K562 (cell line): ENCODE data around the gene UQCC2. TPM values are rescaled to one million over a fixed set of nuclear protein-coding genes. Genes with fewer than 3 reads are reported as not detected.

Source experiments
- ATAC-seq: fragments of 200-7000 bp; cut with Tn5 transposase; 3 replicates; pipeline ENCODE4 v1.9.1; 2020; ENCODE audit warnings: moderate library complexity
- BruUV-seq: library from RNA; stranded (reverse); fragments of 400-500 nt; replicated peaks from 2 replicates; lab custom pipeline; 2021; lab: Mats Ljungman, UMichigan
- CTCF ChIA-PET: fragments of 300-600 bp; formaldehyde crosslinking; extraction: SDS; loops from one replicate; lab custom pipeline; 2021; ENCODE audit warnings: low intra/inter-chr PET ratio; lab: Yijun Ruan, JAX
- POLR2A ChIA-PET: fragments of 300-600, 350-650 bp; sonication (Branson Sonifier 250); formaldehyde crosslinking; extraction: SDS; loops from one replicate; lab custom pipeline; 2021; ENCODE audit warnings: antibody characterized with exemption, inconsistent platforms; lab: Yijun Ruan, JAX
- DNase-seq, 4 experiments: peaks; one replicate each; pipeline versions ENCODE4 v3.0.0 to v3.0.0-alpha.2; 2011 to 2018; ENCODE audit warnings: low spot score in 3 of 4, mixed read lengths in 3 of 4; ENCODE audit errors: extremely low read depth in 1 of 4
- FAIRE-seq: peaks from 2 replicates; lab custom pipeline; 2011; peaks lifted over from hg19 to GRCh38; lab: Jason Lieb, UNC
- H2AFZ ChIP-seq: 2 replicates; pipeline ENCODE4 v1.6.0; 2011; ENCODE audit warnings: low read depth, low read length, control low read depth, inconsistent platforms
- H3K27ac ChIP-seq: fragments of 200-600 bp; 3 replicates; pipeline ENCODE4 v1.8.0; 2011; ENCODE audit warnings: low read depth, mild to moderate bottlenecking, control low read depth, inconsistent platforms, low read length, moderate library complexity, mixed read lengths; ENCODE audit errors: extremely low read depth
- H3K27me3 ChIP-seq, 2 experiments: fragments of 300-600 bp in 1 of 2; 2 replicates in 1 of 2; 3 replicates in 1 of 2; pipeline versions ENCODE4 v1.6.0 to v1.8.0; 2011; ENCODE audit warnings: inconsistent platforms in 2 of 2, low read length in 2 of 2, mild to moderate bottlenecking in 1 of 2, mixed read lengths in 1 of 2, moderate library complexity in 1 of 2; ENCODE audit not compliant: control insufficient read depth in 2 of 2, insufficient read depth in 2 of 2
- H3K36me3 ChIP-seq: fragments of 300-600 bp; 3 replicates; pipeline ENCODE4 v1.8.0; 2011; ENCODE audit warnings: mild to moderate bottlenecking, low read length, inconsistent platforms; ENCODE audit not compliant: control insufficient read depth, insufficient read depth
- H3K4me1 ChIP-seq, 2 experiments: fragments of 200-600 bp in 1 of 2; replicated peaks in 1 of 2; 2 replicates in 1 of 2; 3 replicates in 1 of 2; pipeline versions ENCODE4 v1.5.1 to v1.8.0; 2011; ENCODE audit warnings: inconsistent platforms in 2 of 2, low read length in 2 of 2, mild to moderate bottlenecking in 1 of 2, mixed read lengths in 1 of 2, moderate library complexity in 1 of 2; ENCODE audit not compliant: control insufficient read depth in 2 of 2, insufficient read depth in 2 of 2
- H3K4me2 ChIP-seq: 2 replicates; pipeline ENCODE4 v1.6.1; 2011; ENCODE audit warnings: low read length, control low read depth, inconsistent platforms, mixed read lengths; ENCODE audit not compliant: insufficient read depth
- H3K4me3 ChIP-seq: fragments of 200-600 bp; sonication (generic), shearing (Covaris generic); 2 replicates; pipeline ENCODE4 v1.5.1; 2016; ENCODE audit warnings: control low read depth, inconsistent platforms
- H3K79me2 ChIP-seq: fragments of 200-600 bp; 3 replicates; pipeline ENCODE4 v1.8.0; 2011; ENCODE audit warnings: low read length, inconsistent platforms; ENCODE audit not compliant: control insufficient read depth, insufficient read depth
- H3K9ac ChIP-seq, 2 experiments: 2 replicates each; pipeline versions ENCODE4 v1.6.0 to v1.6.1; 2011; ENCODE audit warnings: low read depth in 2 of 2, low read length in 2 of 2, control low read depth in 1 of 2, inconsistent platforms in 1 of 2, mild to moderate bottlenecking in 1 of 2, mixed read lengths in 1 of 2; ENCODE audit not compliant: insufficient read depth in 1 of 2
- H3K9me1 ChIP-seq: one replicate; pipeline ENCODE4 v1.6.0; 2011; ENCODE audit warnings: inconsistent platforms, mild to moderate bottlenecking, low read length, moderate library complexity; ENCODE audit not compliant: control insufficient read depth, insufficient read depth
- H3K9me3 ChIP-seq: replicated peaks from 2 replicates; pipeline ENCODE4 v1.5.1; 2011; ENCODE audit warnings: low read depth, low read length, inconsistent platforms; ENCODE audit not compliant: control insufficient read depth, insufficient read depth
- H4K20me1 ChIP-seq: replicated peaks from 2 replicates; pipeline ENCODE4 v1.6.1; 2011; ENCODE audit warnings: low read length, inconsistent platforms, mixed read lengths; ENCODE audit not compliant: control insufficient read depth, insufficient read depth
- DMBX1 ChIP-seq: fragments of 250-450 bp; sonication (Bioruptor Pico); IDR thresholded peaks from 2 replicates; pipeline ENCODE4 v1.8.0; 2022; ENCODE audit warnings: inconsistent platforms, mild to moderate bottlenecking, moderate library complexity, borderline replicate concordance
- E2F8 ChIP-seq: fragments of 450-650 bp; IDR thresholded peaks from 2 replicates; pipeline ENCODE4 v1.7.1; 2018; ENCODE audit warnings: mild to moderate bottlenecking, low read depth; ENCODE audit not compliant: partially characterized antibody
- ELF2 ChIP-seq: fragments of 250-450 bp; sonication (Bioruptor Pico); IDR thresholded peaks from 2 replicates; pipeline ENCODE4 v1.5.0; 2021; ENCODE audit warnings: mild to moderate bottlenecking
- HOMEZ ChIP-seq: fragments of 250-450 bp; sonication (Bioruptor Pico); IDR thresholded peaks from 2 replicates; pipeline ENCODE4 v1.4.0; 2020; ENCODE audit warnings: mild to moderate bottlenecking, moderate library complexity
- MCM5 ChIP-seq: fragments of 450-650 bp; IDR thresholded peaks from 2 replicates; pipeline ENCODE4 v1.6.1; 2016; ENCODE audit warnings: low read depth
- TAF9B ChIP-seq: fragments of 450-650 bp; IDR thresholded peaks from 2 replicates; pipeline ENCODE4 v1.6.1; 2018; ENCODE audit warnings: mild to moderate bottlenecking; ENCODE audit not compliant: partially characterized antibody
- WGBS: fragments of 100-300 bp; shearing (Covaris generic); methylation state at CpG from one replicate; pipeline ENCODE4 v1.1.6; 2016; ENCODE audit warnings: low coverage, mixed read lengths; ENCODE audit not compliant: insufficient coverage; ENCODE audit errors: missing lambda C conversion rate; 5-methylcytosine and 5-hydroxymethylcytosine counted together
- in situ Hi-C: fragments of 300-500 bp; cut with MboI; formaldehyde crosslinking; loops from 4 replicates; pipeline ENCODE4 v1.15.0; 2018; ENCODE audit warnings: inconsistent platforms, mixed read lengths
- intact Hi-C: fragments of 100-400 bp; cut with micrococcal nuclease; formaldehyde crosslinking; loops from 2 replicates; pipeline ENCODE4 v1.14.2; 2022
- polyA plus RNA-seq, 8 experiments: library from polyadenylated mRNA; depleted of rRNA in 4 of 8; stranded (reverse) in 5 of 8; unstranded in 3 of 8; fragments of >200 nt; fragmentation: Nextera tagmentation in 2 of 8; fragmentation: Illumina TruSeq in 1 of 8; extraction: Ambion mirVana in 2 of 8; extraction: Trizol in 1 of 8; gene quantifications; 2 replicates each; pipeline versions ENCODE4 v1.2.1 to v1.2.3, GENCODE V29; 2011 to 2014; ENCODE audit warnings: inconsistent platforms in 1 of 8, missing spikeins in 1 of 8
- total RNA-seq, 7 experiments: library from RNA; depleted of rRNA in 6 of 7; stranded (reverse); fragments of >200 nt in 6 of 7; fragmentation: Illumina TruSeq in 2 of 7; extraction: Trizol in 2 of 7; gene quantifications; 2 replicates each; pipeline versions ENCODE4 v1.2.1 to v1.2.3, GENCODE V29; 2011 to 2021; ENCODE audit warnings: low replicate concordance in 1 of 7
- TF ChIP-seq, protein P1 (sequence below), 3 experiments: fragments of 200-800 bp in 1 of 3; sonication (Bioruptor generic) in 1 of 3; sonication (generic) in 1 of 3; formaldehyde crosslinking in 1 of 3; IDR thresholded peaks; 2 replicates each; pipeline versions ENCODE4 v1.6.1 to v1.8.0; 2016 to 2022; ENCODE audit warnings: mild to moderate bottlenecking in 2 of 3, missing compliant biosample characterization in 2 of 3, missing genetic modification characterization in 2 of 3, missing genetic modification reagents in 1 of 3
- TF ChIP-seq, protein P2 (sequence below): IDR thresholded peaks from 2 replicates; pipeline ENCODE4 v1.6.1; 2014; ENCODE audit warnings: antibody characterized with exemption
- TF ChIP-seq, protein P3 (sequence below): sonication (generic); formaldehyde crosslinking; IDR thresholded peaks from 2 replicates; pipeline ENCODE4 v1.8.1; 2023; ENCODE audit warnings: mild to moderate bottlenecking, missing genetic modification reagents

The UQCC2 gene
- total and polyA plus RNA-seq, 9 of the 15 experiments (the other 6 are each of a cell fraction or from before 2014, with no cell fraction given): 58.5 to 927 (median 158) TPM

GRCh38 chr6:33739571-33739970 lies 28.1 kb upstream of the UQCC2 start (continued):
- TF ChIP-seq E2F8: no peak
- TF ChIP-seq, all 486 proteins: peak for 0

DNA sequence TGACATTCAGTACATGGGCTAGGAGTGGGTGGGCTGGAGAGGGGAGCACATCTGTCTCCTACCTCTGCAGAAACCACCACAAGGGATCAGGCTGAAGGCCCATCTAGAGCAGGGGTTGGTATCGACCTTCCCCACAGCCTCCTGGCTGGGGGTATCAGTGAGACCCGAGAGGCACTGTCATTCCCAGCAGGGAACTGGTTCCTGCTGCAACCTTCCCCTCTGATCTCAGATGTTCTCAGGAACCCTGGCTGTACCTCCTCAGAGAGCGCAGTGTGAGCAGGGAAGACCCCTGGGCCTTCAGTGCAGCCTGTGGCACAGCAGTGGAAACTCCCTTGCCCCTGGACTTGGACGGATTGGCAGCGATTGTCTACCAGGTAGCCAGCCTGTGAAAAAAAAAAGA lies 27.4 kb upstream of the UQCC2 start:
- no peaks in the 10 kb centered on the region for H3K36me3 ChIP-seq
- no peak overlapping the region for H3K4me2 ChIP-seq
- ATAC-seq (no peak), FAIRE-seq (no peak), DNase-seq (no peak)
- intact Hi-C loops: no loop called here
- in situ Hi-C loops: no loop called here
- H3K4me3 ChIP-seq: no peak overlapping the region
- WGBS: 25% methylated on average over 5 of the region's 5 CpGs
- CTCF ChIA-PET: no interaction called here
- no peak overlapping the region for H3K27ac ChIP-seq
- no peaks in the 10 kb centered on the region for H3K9me3 ChIP-seq
- H3K27me3 ChIP-seq: peaks cover 26 to 64% of the 10 kb centered on the region in 2 experiments; a peak in 4 of 5 replicates
- no peaks in the 10 kb centered on the region for H3K9me1 ChIP-seq
- no peak overlapping the region for H2AFZ ChIP-seq
- H3K79me2 ChIP-seq: no peaks in the 10 kb centered on the region
- no TSS peak for BruUV-seq
- H3K4me1 ChIP-seq: peaks cover 7 to 8% of the 10 kb centered on the region in 2 experiments; a peak in 1 of 5 replicates
- POLR2A ChIA-PET: no interaction called here
- H3K9ac ChIP-seq: peak overlapping the region in 1 of 2 experiments; percentile 31; a peak in 2 of 4 replicates
- no peaks in the 10 kb centered on the region; the same call in 1 of the 2 replicates for H4K20me1 ChIP-seq
- TF ChIP-seq, protein P1, sequence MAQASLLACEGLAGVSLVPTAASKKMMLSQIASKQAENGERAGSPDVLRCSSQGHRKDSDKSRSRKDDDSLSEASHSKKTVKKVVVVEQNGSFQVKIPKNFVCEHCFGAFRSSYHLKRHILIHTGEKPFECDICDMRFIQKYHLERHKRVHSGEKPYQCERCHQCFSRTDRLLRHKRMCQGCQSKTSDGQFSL (CRISPR knock-in tag; IDR thresholded peaks at IDR 0.05): no peak
- TF ChIP-seq, protein P1 (tag; IDR thresholded peaks at IDR 0.05): no peak
- TF ChIP-seq MCM5 (no peak), ELF2 (CRISPR knock-in tag) (no peak), TAF9B (no peak), HOMEZ (CRISPR knock-in tag) (no peak), DMBX1 (CRISPR knock-in tag) (no peak)
- TF ChIP-seq, protein P2, sequence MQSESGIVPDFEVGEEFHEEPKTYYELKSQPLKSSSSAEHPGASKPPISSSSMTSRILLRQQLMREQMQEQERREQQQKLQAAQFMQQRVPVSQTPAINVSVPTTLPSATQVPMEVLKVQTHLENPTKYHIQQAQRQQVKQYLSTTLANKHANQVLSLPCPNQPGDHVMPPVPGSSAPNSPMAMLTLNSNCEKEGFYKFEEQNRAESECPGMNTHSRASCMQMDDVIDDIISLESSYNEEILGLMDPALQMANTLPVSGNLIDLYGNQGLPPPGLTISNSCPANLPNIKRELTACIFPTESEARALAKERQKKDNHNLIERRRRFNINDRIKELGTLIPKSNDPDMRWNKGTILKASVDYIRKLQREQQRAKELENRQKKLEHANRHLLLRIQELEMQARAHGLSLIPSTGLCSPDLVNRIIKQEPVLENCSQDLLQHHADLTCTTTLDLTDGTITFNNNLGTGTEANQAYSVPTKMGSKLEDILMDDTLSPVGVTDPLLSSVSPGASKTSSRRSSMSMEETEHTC: no peak
- TF ChIP-seq, protein P3, sequence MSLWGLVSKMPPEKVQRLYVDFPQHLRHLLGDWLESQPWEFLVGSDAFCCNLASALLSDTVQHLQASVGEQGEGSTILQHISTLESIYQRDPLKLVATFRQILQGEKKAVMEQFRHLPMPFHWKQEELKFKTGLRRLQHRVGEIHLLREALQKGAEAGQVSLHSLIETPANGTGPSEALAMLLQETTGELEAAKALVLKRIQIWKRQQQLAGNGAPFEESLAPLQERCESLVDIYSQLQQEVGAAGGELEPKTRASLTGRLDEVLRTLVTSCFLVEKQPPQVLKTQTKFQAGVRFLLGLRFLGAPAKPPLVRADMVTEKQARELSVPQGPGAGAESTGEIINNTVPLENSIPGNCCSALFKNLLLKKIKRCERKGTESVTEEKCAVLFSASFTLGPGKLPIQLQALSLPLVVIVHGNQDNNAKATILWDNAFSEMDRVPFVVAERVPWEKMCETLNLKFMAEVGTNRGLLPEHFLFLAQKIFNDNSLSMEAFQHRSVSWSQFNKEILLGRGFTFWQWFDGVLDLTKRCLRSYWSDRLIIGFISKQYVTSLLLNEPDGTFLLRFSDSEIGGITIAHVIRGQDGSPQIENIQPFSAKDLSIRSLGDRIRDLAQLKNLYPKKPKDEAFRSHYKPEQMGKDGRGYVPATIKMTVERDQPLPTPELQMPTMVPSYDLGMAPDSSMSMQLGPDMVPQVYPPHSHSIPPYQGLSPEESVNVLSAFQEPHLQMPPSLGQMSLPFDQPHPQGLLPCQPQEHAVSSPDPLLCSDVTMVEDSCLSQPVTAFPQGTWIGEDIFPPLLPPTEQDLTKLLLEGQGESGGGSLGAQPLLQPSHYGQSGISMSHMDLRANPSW (CRISPR knock-in tag): no peak
